Measurements from ENCODE around the gene SDC4.

SDC4 gene

DNA sequence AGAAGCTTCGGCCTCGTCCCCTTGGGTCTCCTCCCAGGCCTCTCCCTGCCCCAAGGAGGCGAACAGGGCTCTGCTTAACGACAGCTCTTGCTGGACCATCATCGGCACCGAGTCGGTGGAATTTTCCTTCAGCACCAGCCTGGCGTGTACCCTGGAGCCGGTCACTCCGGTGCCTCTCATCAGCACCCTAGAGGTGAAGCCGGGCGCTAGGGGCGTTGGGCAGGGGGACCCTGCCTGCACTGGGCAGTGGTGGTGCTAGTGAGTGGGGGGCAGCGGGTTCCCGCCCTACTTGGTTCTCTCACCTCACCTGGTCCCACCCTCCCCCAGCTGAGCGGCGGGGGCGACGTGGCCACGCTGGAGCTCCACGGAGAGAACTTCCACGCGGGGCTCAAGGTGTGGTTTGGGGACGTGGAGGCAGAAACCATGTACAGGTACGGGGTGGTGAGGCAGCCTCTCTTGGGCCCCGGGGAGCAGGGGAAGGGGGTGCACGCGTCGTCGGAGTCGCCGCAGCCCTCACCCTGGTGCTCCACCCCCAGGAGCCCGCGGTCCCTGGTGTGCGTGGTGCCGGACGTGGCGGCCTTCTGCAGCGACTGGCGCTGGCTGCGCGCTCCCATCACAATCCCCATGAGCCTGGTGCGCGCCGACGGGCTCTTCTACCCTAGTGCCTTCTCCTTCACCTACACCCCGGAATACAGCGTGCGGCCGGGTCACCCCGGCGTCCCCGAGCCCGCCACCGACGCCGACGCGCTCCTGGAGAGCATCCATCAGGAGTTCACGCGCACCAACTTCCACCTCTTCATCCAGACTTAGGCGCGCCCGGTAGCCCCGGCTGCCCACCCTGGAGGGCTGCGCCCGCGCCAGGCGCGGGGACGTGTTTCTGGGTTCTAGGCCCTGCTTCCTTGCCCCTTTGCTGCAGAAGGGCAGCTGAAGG, 31.8 kb downstream of the SDC4 start:
- Mint-ChIP-seq H3K9me3 (no peaks in the 10 kb centered on the region), H3K27me3 (peaks cover 38 to 58% of the 10 kb centered on the region in 2 donors), H3K4me1 (ENCODE audit: low read depth in 2 of 2) (peaks cover 12 to 20% of the 10 kb centered on the region in 2 donors), H3K36me3 (ENCODE audit: insufficient read depth) (peaks cover 8% of the 10 kb centered on the region), H3K27ac (no peak overlapping the region), H3K4me3 (no peak overlapping the region)
- DNase-seq, result no peak
- no peak for ATAC-seq (replicated peaks)

DNA sequence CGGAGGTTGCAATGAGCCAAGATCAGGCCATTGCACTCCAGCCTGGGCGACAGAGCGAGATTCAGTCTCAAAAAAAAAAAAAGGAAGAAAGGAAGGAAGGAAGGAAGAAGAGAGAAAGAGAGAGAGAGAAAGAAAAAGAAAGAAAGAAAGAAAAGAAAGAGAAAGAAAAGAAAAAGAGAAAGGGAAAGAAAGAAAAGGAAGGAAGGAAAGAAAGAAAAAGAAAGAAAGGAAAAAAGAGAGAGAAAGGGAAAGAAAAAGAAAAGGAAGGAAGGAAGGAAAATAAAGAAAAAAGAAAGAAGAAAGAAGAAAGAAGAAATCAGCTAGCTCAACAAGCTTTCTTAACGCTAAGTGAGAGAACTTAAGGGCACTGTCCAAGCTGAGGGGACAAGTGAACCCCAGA, 32.6 kb downstream of the SDC4 start:
- Mint-ChIP-seq H3K4me1 (ENCODE audit: low read depth in 2 of 2) (peaks cover 5 to 19% of the 10 kb centered on the region in 2 donors), H3K27ac (no peak overlapping the region), H3K27me3 (peaks cover 45 to 66% of the 10 kb centered on the region in 2 donors), H3K9me3 (no peaks in the 10 kb centered on the region), H3K36me3 (ENCODE audit: insufficient read depth) (peaks cover 5% of the 10 kb centered on the region), H3K4me3 (no peak overlapping the region)
- no peak for DNase-seq
- ATAC-seq (replicated peaks), result no peak

DNA sequence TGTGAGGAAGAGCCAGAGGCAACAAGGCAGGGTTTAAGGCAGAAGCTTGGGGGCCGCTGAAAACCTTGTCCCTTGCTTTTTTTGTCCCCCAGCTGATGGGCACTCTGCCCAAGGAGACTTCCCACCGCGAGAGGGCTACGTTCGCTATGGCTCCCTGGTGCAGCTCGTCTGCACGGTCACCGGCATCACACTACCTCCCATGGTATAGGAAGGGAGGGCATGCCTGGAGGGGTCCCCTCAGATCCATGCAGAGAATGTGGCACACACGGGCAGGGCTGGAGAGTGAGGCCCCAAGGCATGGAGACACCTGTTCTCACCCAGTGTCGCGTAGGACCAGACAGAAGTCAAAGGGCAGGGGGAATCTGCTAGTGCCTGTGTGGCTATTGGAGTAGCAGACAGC, 34.3 kb downstream of the SDC4 start:
- Mint-ChIP-seq H3K4me3 (no peak overlapping the region), H3K4me1 (ENCODE audit: low read depth in 2 of 2) (peaks cover under 1 to 12% of the 10 kb centered on the region in 2 donors), H3K27me3 (peaks cover 56 to 83% of the 10 kb centered on the region in 2 donors), H3K9me3 (no peaks in the 10 kb centered on the region), H3K36me3 (ENCODE audit: insufficient read depth) (no peaks in the 10 kb centered on the region), H3K27ac (no peak overlapping the region)
- DNase-seq (no peak), ATAC-seq (replicated peaks) (no peak)

DNA sequence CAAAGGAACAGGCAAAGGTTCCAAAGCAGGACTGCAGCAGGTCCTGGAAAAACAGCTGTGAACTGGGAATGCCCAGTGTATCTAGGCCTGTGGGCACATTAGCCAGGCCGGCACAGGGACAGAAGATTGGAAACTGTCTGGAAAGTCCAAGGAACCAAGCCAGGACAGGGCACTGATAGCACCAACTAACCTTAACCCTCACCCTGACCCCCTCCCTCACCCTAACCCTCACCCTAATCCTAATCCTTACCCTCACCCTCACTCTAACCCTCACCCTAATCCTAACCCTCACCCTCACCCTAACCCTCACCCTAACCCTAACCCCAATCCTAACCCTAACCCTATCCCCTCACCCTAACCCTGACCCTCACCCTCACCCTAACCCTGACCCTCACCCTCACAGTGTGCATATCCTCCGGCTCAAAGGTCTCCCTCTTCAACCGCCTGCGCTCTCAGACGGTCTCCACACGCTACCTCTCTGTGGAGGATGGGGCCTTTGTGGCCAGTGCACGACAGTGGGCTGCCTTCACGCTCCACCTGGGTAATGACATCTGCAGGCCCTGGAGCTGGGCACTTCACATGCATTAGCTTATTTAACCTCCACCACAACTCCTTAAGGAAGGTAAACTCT, 35.0 kb downstream of the SDC4 start:
- H3K27ac Mint-ChIP-seq, result no peak overlapping the region
- peaks cover 0 to 11% of the 10 kb centered on the region in 2 donors for H3K4me1 Mint-ChIP-seq (ENCODE audit: low read depth in 2 of 2)
- H3K36me3 Mint-ChIP-seq (ENCODE audit: insufficient read depth), result no peaks in the 10 kb centered on the region
- DNase-seq (no peak), ATAC-seq (replicated peaks) (no peak)
- peaks cover 56 to 91% of the 10 kb centered on the region in 2 donors for H3K27me3 Mint-ChIP-seq
- no peaks in the 10 kb centered on the region for H3K9me3 Mint-ChIP-seq
- no peak overlapping the region for H3K4me3 Mint-ChIP-seq

DNA sequence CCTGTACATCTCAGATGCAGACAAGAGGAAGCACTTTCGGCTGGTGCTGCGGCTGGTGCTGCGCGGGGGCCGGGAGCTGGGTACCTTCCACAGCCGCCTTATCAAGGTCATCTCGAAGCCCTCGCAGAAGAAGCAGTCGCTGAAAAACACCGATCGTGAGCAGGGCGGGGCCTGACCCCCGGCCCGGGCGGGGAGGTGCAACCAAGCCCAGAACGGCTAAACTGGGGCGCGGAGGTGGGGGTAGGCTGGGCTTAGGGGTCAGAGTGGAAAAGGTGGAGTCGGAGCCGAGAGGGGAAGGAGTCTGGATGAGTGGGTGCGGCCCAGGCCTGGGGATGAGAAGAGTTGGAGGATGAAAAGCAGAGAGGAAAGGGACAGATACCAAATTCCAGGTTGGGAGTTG, 36.0 kb downstream of the SDC4 start:
- Mint-ChIP-seq H3K4me1 (ENCODE audit: low read depth in 2 of 2) (peaks cover 0 to 11% of the 10 kb centered on the region in 2 donors), H3K27me3 (peaks cover 62 to 96% of the 10 kb centered on the region in 2 donors), H3K27ac (no peak overlapping the region), H3K9me3 (no peaks in the 10 kb centered on the region), H3K4me3 (no peak overlapping the region), H3K36me3 (ENCODE audit: insufficient read depth) (no peaks in the 10 kb centered on the region)
- DNase-seq (no peak), ATAC-seq (replicated peaks) (no peak)

DNA sequence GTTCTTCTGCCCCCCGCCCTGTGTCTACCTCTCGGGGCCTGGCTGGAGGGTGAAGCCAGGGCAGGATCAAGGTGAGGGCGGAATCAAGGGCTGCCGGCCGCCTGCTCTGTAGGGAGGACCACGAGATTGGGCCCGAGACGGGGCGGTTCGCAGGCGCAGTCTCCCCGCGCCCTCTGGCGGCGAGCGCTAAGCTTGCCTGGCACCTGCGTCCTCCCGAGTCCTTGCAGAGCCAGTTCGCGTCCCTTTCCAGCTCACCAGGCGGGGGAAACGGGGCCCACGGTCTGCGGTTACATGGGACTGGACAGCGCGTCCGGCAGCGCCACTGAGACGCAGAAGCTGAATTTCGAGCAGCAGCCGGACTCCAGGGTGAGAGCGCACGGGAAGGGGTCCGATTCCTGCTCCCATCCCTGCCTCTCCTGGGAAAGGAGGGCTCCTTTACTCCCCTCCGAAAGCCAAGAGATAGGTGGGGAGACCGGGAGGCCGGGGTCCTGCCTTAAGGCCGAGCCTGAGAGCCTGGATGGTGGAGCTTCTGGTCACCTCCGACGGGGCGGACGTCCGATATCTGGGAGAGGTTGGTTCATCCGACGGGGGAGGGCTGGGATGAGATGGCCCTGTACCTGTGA, 36.5 kb downstream of the SDC4 start:
- Mint-ChIP-seq H3K4me3 (peak overlapping the region in 1 of 2 donors; percentile 24), H3K4me1 (ENCODE audit: low read depth in 2 of 2) (peaks cover 0 to 11% of the 10 kb centered on the region in 2 donors), H3K9me3 (no peaks in the 10 kb centered on the region), H3K36me3 (ENCODE audit: insufficient read depth) (no peaks in the 10 kb centered on the region), H3K27me3 (peaks cover 63 to 95% of the 10 kb centered on the region in 2 donors), H3K27ac (no peak overlapping the region)
- ATAC-seq (replicated peaks), result peak; percentile 80
- peak; percentile 42 to 52 (median 48) for DNase-seq

DNA sequence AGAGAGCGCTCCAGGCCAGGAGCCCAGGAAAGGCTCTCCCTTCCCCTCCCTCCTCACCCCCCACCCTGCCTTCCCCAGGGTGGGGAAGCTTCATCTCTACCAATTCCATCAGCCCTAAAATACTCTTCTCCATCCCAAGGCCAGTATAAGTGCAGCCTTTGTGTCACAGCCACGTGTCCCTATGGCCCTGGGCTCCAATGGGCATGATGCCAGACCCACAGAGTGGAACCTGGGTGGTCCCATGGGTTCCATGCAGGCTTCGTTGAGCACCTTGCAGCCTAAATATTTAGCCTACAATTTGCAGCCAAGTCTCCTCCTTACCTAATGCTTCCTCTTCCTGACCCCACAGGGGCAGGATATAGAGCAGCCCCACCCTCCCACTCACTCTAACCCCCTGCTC, 39.1 kb downstream of the SDC4 start:
- no peak overlapping the region for H3K27ac Mint-ChIP-seq
- H3K4me3 Mint-ChIP-seq, result no peak overlapping the region
- ATAC-seq (replicated peaks) (no peak), DNase-seq (no peak)
- H3K27me3 Mint-ChIP-seq, result peaks cover 55 to 91% of the 10 kb centered on the region in 2 donors
- H3K4me1 Mint-ChIP-seq (ENCODE audit: low read depth in 2 of 2), result peaks cover 0 to 11% of the 10 kb centered on the region in 2 donors
- H3K36me3 Mint-ChIP-seq (ENCODE audit: insufficient read depth), result no peaks in the 10 kb centered on the region
- no peaks in the 10 kb centered on the region for H3K9me3 Mint-ChIP-seq

DNA sequence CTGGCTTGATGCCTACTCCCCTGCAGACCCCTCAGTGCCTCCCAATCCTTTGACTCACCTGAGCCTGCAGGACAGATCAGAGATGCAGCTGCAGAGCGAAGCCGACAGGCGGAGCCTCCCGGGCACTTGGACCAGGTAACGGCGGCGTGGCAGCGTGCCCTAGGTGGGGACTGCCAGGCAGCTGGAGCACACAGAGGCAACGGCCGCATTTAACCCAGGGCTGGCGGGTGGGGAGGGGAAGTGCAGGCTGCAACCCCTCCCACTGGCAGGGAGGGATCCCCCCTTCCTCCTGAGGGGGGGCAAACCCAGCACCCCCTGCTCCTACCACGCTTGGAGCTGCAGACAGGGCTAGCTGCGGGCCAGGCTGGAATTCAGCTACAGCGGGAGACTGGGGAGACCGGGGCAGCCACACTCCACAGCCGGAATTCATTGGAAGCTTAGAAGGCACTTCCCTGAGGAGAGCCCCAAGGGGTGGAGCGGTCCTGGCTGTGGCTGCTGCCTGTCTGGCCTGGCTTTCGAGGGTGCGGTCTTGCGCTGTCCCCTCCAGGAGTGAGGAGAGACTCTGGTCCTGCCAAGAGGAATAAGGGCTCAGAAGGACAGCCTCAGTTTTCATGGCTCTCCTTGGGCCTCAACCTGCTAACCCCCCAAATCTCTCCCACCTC, 40.0 kb downstream of the SDC4 start, which contains the start of gene MATN4:
Gene MATN4, minus strand, starts transcription at position 183 of the 662 bp plus-strand sequence. CDS start 2,717 bp downstream, outside the sequence.
- Mint-ChIP-seq H3K9me3 (no peaks in the 10 kb centered on the region), H3K27me3 (peaks cover 53 to 91% of the 10 kb centered on the region in 2 donors), H3K4me3 (no peak within 1 kb of the TSS), H3K4me1 (ENCODE audit: low read depth in 2 of 2) (peaks cover 2 to 11% of the 10 kb centered on the region in 2 donors), H3K36me3 (ENCODE audit: insufficient read depth) (no peaks in the 10 kb centered on the region), H3K27ac (no peak within 1 kb of the TSS)
- no peak for ATAC-seq (replicated peaks)
- no peak for DNase-seq

DNA sequence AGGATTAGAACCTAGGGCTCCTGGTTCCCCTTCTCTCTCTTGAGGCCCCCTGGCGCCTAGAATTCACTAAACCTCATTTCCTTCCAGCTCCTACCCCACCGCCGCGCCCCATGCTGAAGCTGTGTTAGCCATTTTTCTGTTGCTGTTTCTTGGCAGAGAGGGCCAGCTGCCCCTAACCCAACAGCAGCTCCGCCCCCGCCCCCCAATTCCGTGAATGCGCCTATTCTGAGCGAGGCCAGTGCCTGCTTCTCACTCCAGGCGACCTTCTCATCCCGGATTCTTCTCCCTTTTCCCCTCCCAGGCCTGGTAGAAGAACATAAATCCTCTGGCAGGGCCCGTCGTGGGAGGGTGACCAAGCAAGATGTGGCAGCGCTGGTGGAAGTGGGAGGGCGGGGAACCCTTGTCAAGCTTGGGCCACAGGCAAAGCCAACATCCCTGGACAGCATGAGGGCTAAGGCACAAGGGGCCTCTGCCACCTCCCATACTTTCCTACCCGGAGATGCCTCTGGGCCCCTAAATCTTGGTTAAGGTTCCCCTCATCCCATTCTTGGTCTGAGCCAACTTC, 41.1 kb downstream of the SDC4 start:
- Mint-ChIP-seq H3K27me3 (peaks cover 49 to 83% of the 10 kb centered on the region in 2 donors), H3K36me3 (ENCODE audit: insufficient read depth) (no peaks in the 10 kb centered on the region), H3K4me3 (no peak overlapping the region), H3K4me1 (ENCODE audit: low read depth in 2 of 2) (peaks cover 2 to 11% of the 10 kb centered on the region in 2 donors), H3K9me3 (no peaks in the 10 kb centered on the region), H3K27ac (no peak overlapping the region)
- ATAC-seq (replicated peaks), result no peak
- DNase-seq, result no peak

DNA sequence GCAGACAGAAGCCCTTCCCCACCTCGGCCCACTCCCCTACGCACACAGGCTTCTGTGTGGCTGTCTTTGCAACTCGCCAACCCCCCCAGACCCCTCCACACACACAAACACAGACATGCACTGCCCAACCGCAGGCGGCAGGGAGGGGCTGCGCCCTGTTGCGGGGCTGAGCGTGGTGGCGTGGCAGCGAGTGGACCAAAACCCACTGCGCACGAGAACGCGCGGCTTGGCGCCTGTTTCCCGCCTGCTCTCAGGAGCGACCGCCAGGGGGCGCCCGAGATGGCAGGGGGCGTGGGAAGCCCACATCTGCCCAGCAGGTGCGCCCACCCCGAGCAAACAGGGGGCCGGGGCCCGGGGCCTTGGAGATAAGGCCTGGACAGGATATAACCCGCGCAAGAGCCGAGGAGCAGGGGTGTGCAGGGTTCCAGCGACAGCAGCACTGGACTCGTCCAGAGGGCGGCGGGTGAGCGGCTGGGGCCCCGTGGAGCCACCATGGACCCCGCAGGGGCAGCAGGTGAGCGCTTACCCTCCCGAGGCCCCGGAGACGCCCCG, 41.7 kb downstream of the SDC4 start, which contains the start of gene RBPJL:
Gene RBPJL, plus strand, starts transcription at position 410 of the 552 bp plus-strand sequence. Its CDS starts 83 bp downstream, at position 493.
- DNase-seq (peak; percentile 29 to 50 (median 36)), ATAC-seq (replicated peaks) (peak; percentile 48)
- H3K4me3 Mint-ChIP-seq, result no peak within 1 kb of the TSS
- H3K27ac Mint-ChIP-seq, result no peak within 1 kb of the TSS
- H3K36me3 Mint-ChIP-seq (ENCODE audit: insufficient read depth), result no peaks in the 10 kb centered on the region
- H3K4me1 Mint-ChIP-seq (ENCODE audit: low read depth in 2 of 2), result peaks cover 2 to 6% of the 10 kb centered on the region in 2 donors
- H3K27me3 Mint-ChIP-seq, result peaks cover 42 to 77% of the 10 kb centered on the region in 2 donors
- no peaks in the 10 kb centered on the region for H3K9me3 Mint-ChIP-seq

DNA sequence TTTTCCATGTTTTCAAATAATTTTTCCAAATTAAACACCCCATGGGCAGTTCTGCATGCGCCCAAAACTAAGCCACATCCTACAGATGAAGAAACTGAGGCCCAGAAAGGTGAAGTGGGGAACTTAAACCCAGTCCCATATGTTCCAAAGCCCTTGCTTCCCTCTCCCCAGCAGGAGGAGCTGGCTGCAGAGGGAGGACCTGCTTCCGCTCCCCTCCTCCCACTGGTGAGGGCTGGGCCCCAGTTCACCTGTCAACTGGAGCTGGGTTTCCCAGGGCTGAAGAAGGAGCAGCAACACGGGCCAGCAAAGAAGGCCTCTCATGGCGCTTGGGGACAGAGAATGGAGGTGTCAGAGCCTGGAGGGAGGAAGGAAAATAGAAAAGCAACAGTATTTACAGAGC, 43.0 kb downstream of the SDC4 start:
- no peaks in the 10 kb centered on the region for H3K36me3 Mint-ChIP-seq (ENCODE audit: insufficient read depth)
- no peak overlapping the region for H3K27ac Mint-ChIP-seq
- H3K4me1 Mint-ChIP-seq (ENCODE audit: low read depth in 2 of 2), result peaks cover 0 to 2% of the 10 kb centered on the region in 2 donors
- no peaks in the 10 kb centered on the region for H3K9me3 Mint-ChIP-seq
- ATAC-seq (replicated peaks) (no peak), DNase-seq (no peak)
- no peak overlapping the region for H3K4me3 Mint-ChIP-seq
- H3K27me3 Mint-ChIP-seq, result peaks cover 31 to 64% of the 10 kb centered on the region in 2 donors

DNA sequence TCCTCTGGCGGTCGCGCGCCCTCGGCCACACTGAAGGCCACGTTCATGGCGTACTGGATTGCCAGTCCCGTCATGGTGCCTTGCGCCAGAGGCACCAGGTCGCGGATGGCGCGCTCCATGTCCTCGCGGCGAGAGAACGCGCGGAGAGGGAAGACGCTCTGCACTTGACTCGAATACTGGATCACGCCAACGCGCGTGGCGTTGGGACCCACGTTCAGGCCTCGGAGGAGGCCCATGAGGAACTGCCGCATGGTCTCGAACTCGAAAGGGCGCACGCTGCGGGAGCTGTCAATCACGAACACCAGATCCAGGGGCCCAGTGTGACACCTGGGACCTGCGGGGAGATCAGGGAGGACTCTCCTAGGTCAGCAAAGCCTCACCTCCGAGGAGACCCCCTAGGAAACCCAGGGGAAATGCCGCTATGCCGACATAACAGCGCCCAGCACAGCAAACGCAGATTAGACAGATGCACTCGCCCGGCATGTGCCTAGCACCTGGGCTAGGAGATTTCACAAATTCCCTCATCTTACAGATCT, 43.7 kb downstream of the SDC4 start:
- Mint-ChIP-seq H3K4me1 (ENCODE audit: low read depth in 2 of 2) (peaks cover 0 to 2% of the 10 kb centered on the region in 2 donors), H3K36me3 (ENCODE audit: insufficient read depth) (no peaks in the 10 kb centered on the region), H3K4me3 (no peak overlapping the region), H3K9me3 (no peaks in the 10 kb centered on the region), H3K27me3 (peaks cover 32 to 60% of the 10 kb centered on the region in 2 donors), H3K27ac (no peak overlapping the region)
- ATAC-seq (replicated peaks) (no peak), DNase-seq (no peak)

Data from effector memory CD8-positive, alpha-beta T cell (primary cell).